SK-N-SH treated with all-trans-retinoic acid at 6 μM for 48 hours (cell line): Measurements from ENCODE around the gene PPP6R1.

Experiments used
- BACH2 ChIP-seq: fragments of 250-450 bp; sonication (Bioruptor Pico); IDR thresholded peaks from 2 replicates; pipeline ENCODE4 v1.9.0; 2021; ENCODE audit warnings: mild to moderate bottlenecking, borderline replicate concordance
- ESRRG ChIP-seq: fragments of 250-450 bp; sonication (Bioruptor Pico); IDR thresholded peaks from 2 replicates; pipeline ENCODE4 v1.6.1; 2021; ENCODE audit warnings: mild to moderate bottlenecking
- OSR1 ChIP-seq: fragments of 250-450 bp; sonication (Bioruptor Pico); IDR thresholded peaks from 2 replicates; pipeline ENCODE4 v1.8.0; 2022; ENCODE audit warnings: moderate library complexity, mild to moderate bottlenecking, inconsistent platforms
- RARB ChIP-seq: fragments of 250-450 bp; sonication (Bioruptor Pico); IDR thresholded peaks from 2 replicates; pipeline ENCODE4 v1.8.0; 2021; ENCODE audit warnings: mild to moderate bottlenecking, moderate library complexity
- ZFP3 ChIP-seq: fragments of 250-450 bp; sonication (Bioruptor Pico); IDR thresholded peaks from 2 replicates; pipeline ENCODE4 v1.5.0; 2020; ENCODE audit warnings: mild to moderate bottlenecking, moderate library complexity
- ZFP30 ChIP-seq: fragments of 450-650 bp; formaldehyde crosslinking; IDR thresholded peaks from 2 replicates; pipeline ENCODE4 v1.5.0; 2022; ENCODE audit warnings: mild to moderate bottlenecking, moderate library complexity
- ZNF70 ChIP-seq: fragments of 450-650 bp; formaldehyde crosslinking; IDR thresholded peaks from 2 replicates; pipeline ENCODE4 v1.5.0; 2020; ENCODE audit warnings: mild to moderate bottlenecking, moderate library complexity
- TF ChIP-seq, protein P1 (sequence below): fragments of 250-450 bp; sonication (Bioruptor Pico); IDR thresholded peaks from 2 replicates; pipeline ENCODE4 v1.8.0; 2020; ENCODE audit warnings: mild to moderate bottlenecking, moderate library complexity, borderline replicate concordance

GRCh38 chr19:55240713-55241020, 18.1 kb downstream of the PPP6R1 start:
- TF ChIP-seq ZFP30 (CRISPR knock-in tag) (no peak), RARB (CRISPR knock-in tag) (no peak), BACH2 (no peak), ZFP3 (CRISPR knock-in tag) (no peak), OSR1 (CRISPR knock-in tag) (no peak), ESRRG (CRISPR knock-in tag) (no peak), ZNF70 (CRISPR knock-in tag) (no peak)
- TF ChIP-seq, protein P1, sequence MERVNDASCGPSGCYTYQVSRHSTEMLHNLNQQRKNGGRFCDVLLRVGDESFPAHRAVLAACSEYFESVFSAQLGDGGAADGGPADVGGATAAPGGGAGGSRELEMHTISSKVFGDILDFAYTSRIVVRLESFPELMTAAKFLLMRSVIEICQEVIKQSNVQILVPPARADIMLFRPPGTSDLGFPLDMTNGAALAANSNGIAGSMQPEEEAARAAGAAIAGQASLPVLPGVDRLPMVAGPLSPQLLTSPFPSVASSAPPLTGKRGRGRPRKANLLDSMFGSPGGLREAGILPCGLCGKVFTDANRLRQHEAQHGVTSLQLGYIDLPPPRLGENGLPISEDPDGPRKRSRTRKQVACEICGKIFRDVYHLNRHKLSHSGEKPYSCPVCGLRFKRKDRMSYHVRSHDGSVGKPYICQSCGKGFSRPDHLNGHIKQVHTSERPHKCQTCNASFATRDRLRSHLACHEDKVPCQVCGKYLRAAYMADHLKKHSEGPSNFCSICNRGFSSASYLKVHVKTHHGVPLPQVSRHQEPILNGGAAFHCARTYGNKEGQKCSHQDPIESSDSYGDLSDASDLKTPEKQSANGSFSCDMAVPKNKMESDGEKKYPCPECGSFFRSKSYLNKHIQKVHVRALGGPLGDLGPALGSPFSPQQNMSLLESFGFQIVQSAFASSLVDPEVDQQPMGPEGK (CRISPR knock-in tag): no peak
